CD4-positive, alpha-beta T cell treated with Interleukin-12 subunit alpha and Interleukin-12 subunit beta, for 1 hour (primary cell): Measurements from ENCODE around the gene FA2H.
"Not testable (repeated sequence)": the region's sequence is repeated elsewhere in the genome, so short reads cannot be mapped to it uniquely, and the experiment has no call there.

ENCODE experiments used
- DNase-seq: peaks from one replicate; pipeline ENCODE4 v3.0.0-alpha.2; 2020

Gene FA2H

DNA sequence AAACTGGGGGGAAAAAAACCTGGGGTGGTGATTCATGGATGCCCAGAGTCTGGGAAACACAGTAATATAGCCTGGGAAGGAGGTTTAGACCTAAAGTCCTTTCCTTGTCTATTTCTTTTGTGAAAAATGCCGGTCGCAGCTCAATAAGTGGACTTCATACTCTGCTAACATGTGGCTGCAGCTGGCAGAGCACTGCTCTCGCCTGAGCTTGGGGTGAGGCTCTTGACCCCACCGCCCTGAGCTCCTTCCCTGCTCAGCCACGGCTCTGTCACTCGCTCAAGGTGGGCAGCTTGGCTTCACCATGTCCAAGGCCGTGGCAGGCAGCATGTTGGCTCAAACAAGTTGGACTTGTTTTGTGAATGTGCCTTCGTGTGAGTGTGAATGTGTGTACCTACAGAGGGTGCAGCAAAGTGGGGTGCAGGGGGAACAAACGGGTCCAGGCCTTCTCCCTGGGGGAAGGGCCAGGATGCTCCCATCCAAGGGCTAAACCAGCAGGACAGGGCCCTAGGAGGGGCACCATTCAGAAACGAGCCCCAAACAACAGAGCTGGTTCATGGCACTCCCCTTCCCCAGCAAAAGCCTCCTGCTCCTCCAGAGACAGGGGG lies 4.9 kb downstream of the FA2H start:
- no peak for DNase-seq

- DNase-seq, result no peak
These were observed 6.4 kb downstream of the FA2H start for GRCh38 chr16:74768239-74768638.

GRCh38 chr16:74767749-74768148 lies 6.9 kb downstream of the FA2H start:
- no peak for DNase-seq

- no peak for DNase-seq
These were observed 7.9 kb downstream of the FA2H start for GRCh38 chr16:74766729-74767128.

GRCh38 chr16:74764184-74764583 lies 10.4 kb downstream of the FA2H start:
- DNase-seq, result not testable (repeated sequence)

GRCh38 chr16:74761665-74762064 lies 13.0 kb downstream of the FA2H start:
- DNase-seq, result no peak

DNA sequence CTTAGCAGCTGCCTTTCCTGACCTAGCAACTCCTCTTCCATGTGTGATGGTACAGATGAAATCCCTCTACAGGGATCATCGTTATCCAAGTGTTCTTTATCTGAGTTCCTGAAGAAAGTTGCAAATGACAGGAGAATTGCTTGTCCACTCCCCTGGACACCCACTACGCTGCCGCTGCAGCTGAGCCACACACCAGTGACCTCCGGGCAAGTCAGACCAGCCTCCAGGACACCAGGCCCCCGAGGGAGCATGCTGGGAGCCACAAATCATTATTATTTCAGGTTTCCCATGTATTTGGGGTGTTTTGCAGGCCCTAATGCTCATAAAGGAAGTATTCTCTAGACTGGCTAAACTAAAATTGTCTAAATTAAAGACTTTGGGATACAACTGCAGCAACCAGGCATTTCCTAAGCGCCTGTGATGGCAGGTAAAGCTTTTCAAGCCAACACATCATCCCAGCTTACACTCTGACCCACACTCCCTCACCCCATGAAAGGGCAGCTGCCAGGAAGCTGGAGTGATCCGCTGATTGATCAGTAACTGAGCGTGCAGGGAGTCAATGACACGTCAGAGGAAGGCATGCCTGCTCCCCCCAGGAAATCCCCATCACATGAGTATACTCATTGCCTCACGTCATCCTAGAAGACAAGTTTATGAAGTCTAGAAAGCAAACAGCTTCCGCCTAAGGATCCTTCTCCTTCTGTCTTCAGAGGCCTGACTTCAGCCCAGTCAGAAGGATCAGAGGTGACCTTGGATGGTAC lies 14.4 kb downstream of the FA2H start:
- DNase-seq, result peak; percentile 3

GRCh38 chr16:74759564-74759963 lies 15.1 kb downstream of the FA2H start:
- DNase-seq, result no peak

DNA sequence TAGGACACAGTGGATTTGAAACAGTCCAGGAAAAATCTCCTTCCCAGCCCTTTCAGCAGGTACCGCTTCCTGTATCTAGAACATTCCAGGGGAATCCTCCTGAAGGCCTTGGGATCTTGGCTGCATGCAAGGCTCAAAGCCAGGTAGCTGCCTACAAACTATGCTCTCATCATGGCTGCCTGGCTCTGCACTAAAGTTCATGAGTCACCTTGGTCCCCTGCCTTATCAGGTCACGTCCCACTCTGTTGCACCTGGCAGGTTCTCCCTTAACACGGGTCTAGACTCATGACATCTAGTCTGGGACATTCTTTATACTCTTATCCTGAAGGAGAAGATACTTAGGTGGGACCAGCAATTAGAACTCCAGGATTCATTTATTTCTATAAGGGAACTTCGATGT lies 15.8 kb downstream of the FA2H start:
- DNase-seq, result no peak

DNA sequence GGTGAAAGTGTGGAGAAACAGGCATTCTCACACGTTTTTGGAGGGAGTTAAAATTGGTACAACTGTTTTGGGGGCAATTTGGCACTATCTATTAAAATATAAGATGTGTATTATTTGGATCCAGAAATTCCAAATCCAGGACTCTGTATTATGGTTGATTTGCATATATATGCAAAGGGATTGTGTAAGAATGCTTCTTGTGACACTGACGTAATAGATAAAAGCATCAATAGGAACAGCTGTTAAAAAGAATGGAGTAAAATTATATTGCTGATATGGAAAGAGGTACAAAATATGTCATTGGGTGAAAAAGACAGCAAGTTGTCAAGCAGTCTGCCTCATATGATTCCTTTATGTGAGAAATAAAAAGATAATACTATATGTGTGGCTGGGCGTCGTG lies 17.3 kb downstream of the FA2H start:
- no peak for DNase-seq

DNA sequence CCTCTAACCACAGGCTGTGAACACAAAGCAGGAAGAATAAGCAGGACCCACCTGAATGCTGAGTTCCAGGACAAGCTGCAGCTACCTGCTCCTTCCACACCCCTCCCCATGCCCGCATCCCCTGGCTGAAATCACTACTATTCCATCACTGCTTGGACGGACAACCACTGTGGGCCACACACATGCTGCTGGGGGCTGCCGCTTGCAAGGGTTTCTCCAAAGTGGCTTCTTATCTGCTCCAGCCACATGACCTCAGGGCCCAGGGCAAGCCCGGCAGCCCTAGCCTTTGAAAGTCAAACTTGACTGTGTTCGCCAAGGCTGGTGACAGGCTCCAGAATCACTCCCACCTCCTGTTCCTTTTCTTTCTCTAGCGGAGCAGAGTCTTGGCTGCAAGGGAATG lies 18.4 kb downstream of the FA2H start:
- DNase-seq, result no peak

GRCh38 chr16:74753180-74753579 lies 21.4 kb downstream of the FA2H start:
- no peak for DNase-seq

DNA sequence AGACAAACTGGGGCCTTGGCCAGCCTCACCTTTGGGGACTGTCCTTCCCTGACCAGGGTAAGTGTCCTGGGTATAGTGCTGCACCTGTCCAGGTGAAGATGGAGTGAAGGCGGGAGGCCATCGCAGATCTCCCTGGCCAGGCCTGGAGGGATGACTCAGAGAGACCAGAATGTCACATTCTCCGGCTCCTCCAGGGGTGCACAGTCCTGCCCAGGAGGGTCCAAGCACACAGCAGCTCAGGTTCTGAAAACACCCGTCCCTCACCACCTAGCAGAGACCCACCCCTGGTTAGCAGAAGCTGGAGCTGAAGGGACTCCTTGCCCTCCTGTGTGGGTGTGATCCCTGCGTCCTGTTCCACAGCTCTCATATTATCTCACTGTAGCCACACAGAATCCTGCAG lies 21.9 kb downstream of the FA2H start:
- DNase-seq, result no peak

GRCh38 chr16:74752258-74752657 lies 22.4 kb downstream of the FA2H start:
- DNase-seq, result no peak

DNA sequence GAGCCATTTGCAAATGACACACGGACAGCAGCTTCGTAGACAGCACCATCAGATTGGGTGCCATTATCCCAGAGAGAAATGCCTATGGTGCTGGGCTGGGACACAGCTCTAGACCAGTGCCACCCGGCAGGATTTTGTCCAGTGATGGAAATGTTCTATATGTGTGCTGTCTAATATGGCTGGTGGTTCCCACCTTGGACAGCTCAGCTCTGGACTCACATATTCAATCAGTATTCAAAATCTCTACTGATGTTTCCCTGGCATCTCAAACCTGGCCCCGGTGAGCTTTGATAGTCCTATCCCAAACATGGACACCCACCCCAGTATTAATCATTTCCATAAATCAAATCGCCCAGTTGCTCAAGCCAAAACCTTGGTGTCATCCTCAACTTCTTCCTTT lies 23.0 kb downstream of the FA2H start:
- DNase-seq, result no peak

- no peak for DNase-seq
These were observed 25.1 kb downstream of the FA2H start for GRCh38 chr16:74749291-74750055.

GRCh38 chr16:74748616-74749026 lies 26.0 kb downstream of the FA2H start:
- DNase-seq, result no peak

DNA sequence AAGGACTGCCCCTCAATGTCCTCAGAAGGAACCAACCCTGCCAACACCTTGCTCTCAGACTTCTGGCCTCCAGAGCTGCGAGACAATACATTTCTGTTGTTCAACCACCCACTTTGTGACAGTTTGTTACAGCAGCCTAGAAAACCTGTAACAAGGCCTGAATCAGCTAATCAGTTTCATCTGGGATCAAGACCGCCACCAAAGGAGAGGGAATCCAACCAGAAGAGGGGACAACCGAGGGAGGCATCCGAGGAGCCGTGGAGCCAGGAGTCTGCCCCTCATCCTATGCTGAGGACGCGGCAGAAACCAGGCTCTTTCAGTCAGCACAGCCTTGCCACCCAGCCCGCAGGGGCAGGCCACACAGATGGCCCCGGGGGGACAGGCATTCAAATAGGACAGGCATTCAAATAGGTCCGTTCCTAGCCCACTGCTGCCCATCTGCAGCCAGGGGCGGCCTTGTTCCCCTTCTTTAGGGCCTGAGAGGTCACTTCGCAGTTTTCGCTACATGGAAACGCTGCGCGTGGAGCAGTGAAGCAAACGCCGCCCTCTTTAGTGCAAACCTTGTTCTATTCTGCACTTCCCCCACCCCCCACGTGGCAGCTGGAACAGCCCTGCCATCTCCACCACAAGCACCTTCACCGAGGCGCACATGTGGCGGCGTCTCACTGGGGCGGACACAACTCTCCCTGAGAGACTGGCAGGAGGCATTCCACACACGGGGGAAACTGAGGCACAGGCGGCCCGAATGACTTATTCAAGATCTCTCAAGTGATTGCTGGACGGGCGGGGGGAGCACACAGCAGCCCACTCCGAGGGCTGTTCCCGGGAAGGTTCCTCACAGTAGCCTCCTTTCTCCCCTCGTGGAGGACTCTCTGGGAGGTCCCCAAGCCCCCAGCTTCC lies 26.7 kb downstream of the FA2H start:
- DNase-seq, result no peak

- DNase-seq, result no peak
These were observed 28.7 kb downstream of the FA2H start for GRCh38 chr16:74745926-74746325.

DNA sequence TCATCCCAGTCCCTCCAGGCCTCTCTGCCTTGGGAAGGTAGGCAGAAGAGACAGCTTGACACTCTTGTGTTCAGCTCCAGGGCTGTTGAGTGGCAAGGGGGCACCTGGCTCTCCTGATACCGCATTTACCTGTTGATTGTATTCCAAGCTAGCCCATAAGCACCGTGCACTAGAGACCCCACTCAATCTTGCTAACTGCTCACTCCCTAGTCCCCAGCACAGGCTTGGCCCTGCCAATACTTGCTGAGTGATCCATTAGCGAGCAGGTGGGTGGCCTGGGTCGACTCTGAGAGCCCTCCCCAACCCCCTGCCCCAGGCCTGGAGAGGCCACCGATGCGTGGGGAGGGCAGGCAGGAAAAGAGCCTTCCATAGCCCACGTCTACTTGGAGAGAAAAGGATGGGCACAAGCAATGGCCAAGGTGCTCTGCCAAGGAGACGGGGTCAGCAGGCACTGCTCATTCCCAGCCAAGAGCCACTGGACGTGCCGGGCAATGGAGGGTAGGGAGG lies 29.5 kb downstream of the FA2H start:
- DNase-seq, result no peak

GRCh38 chr16:74744566-74744965 lies 30.1 kb downstream of the FA2H start:
- DNase-seq, result no peak

DNA sequence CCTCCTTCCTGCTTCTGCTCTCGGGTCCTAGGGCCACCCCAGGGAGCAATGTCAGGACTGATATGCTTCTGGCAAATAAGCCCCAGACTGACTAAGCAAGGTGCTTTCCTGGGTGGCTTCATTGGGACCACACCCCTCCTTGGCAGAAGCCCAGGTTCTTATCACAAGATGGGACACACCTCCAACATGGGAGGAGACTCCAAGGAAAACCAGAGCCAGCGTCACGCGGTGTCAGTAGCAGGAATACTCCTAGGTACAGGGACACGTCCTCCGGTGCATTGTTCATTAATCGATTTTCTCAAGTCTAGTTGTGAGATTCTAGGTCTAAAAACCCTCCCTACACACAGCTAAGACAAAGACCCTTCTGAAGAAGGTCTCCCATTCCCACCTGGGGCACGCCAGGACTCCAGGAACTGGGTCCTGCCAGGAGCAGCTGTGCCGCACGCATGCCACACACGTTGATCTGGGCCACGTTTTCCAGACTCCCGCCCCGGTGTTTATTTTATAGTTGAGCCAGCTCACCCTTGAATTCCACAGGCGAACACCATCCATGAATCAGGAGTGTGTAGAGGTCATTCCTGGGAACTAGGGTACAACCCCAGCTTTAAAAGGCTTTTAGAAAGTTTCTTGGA lies 30.8 kb downstream of the FA2H start:
- no peak for DNase-seq
